ENCODE results near the gene DCAF7.

DNA sequence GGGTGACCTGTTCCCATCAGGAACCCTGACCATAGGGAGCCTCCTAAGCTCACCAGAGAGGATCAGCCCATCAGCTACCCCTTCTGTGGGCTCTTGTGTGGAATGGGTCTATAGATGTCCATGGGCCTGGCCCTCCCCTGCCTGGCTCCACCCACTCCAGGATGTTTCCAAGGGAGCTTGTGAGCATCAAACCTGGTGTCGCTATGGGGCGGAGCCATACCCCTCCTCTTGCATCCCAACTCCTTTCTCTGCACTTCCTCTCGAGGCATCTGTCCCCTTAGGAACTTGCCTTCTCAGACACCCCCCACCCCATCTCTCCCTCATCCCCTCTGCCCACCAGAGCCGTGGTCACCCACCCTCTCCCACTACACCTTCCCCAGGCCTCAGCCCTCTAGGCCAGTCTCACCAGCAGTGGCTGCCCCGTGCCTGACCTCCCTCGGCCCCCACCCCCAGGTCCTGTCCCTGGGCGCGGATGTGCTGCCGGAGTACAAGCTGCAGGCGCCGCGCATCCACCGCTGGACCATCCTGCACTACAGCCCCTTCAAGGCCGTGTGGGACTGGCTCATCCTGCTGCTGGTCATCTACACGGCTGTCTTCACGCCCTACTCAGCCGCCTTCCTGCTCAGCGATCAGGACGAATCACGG is 16.7 kb upstream of the DCAF7 start:
- TF ChIP-seq, protein P1, sequence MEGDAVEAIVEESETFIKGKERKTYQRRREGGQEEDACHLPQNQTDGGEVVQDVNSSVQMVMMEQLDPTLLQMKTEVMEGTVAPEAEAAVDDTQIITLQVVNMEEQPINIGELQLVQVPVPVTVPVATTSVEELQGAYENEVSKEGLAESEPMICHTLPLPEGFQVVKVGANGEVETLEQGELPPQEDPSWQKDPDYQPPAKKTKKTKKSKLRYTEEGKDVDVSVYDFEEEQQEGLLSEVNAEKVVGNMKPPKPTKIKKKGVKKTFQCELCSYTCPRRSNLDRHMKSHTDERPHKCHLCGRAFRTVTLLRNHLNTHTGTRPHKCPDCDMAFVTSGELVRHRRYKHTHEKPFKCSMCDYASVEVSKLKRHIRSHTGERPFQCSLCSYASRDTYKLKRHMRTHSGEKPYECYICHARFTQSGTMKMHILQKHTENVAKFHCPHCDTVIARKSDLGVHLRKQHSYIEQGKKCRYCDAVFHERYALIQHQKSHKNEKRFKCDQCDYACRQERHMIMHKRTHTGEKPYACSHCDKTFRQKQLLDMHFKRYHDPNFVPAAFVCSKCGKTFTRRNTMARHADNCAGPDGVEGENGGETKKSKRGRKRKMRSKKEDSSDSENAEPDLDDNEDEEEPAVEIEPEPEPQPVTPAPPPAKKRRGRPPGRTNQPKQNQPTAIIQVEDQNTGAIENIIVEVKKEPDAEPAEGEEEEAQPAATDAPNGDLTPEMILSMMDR (conservative IDR thresholded peaks at IDR 0.05; ENCODE audit: low read depth, low read length), result no peak
- TF ChIP-seq NFE2L2 (IDR thresholded peaks at IDR 0.05; ENCODE audit: low read depth, low read length), result no peak

All from IMR-90 (cell line).